HG03342 (cell line): ENCODE results near the gene TTLL8.

Experiments
- ATAC-seq: cut with Tn5 transposase; IDR thresholded peaks from one replicate; pipeline ENCODE4 v1.9.1; 2021; ENCODE audit warnings: mild to moderate bottlenecking, moderate library complexity; ENCODE audit not compliant: unreplicated experiment

The TTLL8 gene

GRCh38 chr22:49969751-49970527, 88.2 kb downstream of the TTLL8 start:
- no peak for ATAC-seq

- no peak for ATAC-seq
These were observed 89.1 kb downstream of the TTLL8 start for GRCh38 chr22:49968831-49969661.
